Measurements from ENCODE around the gene PBRM1. TPM values are rescaled to one million over a fixed set of nuclear protein-coding genes. Genes with fewer than 3 reads are reported as not detected.

PBRM1 gene
- total and polyA plus RNA-seq, 2 donors (not counting 1 experiment from before 2014, with no cell fraction given) = 16.8 to 85.9 TPM

GRCh38 chr3:52532517-52532837 lies 153.2 kb downstream of the PBRM1 start:
- Histone ChIP-seq H4K20me1 (ENCODE audit: control insufficient read depth, insufficient read depth, low read length, poor library complexity, severe bottlenecking) (no peaks in the 10 kb centered on the region), H3K4me3 (ENCODE audit: control extremely low read depth in 1 of 5, extremely low read depth in 1 of 5, insufficient read depth in 1 of 5, low read depth in 2 of 5, low read length in 4 of 5) (peak overlapping the region in 4 of 5 experiments; percentile 44 to 73 (median 64)), H3K27ac (ENCODE audit: low read length in 2 of 2) (no peak overlapping the region), H3K36me3 (replicated peaks in 1 of 2; ENCODE audit: control extremely low read depth in 1 of 2, control insufficient read depth in 1 of 2, extremely low read depth in 1 of 2, insufficient read depth in 2 of 2, low read length in 1 of 2) (no peaks in the 10 kb centered on the region), H3K27me3 (replicated peaks in 1 of 4; ENCODE audit: control extremely low read depth in 1 of 4, control insufficient read depth in 3 of 4, insufficient read depth in 4 of 4, low read length in 3 of 4) (peaks cover 0 to 13% (median 0%) of the 10 kb centered on the region in 4 experiments), H3K79me2 (ENCODE audit: control insufficient read depth, insufficient read depth, low read length) (peaks cover 9% of the 10 kb centered on the region), H3K4me2 (replicated peaks; ENCODE audit: low read depth, low read length, poor library complexity, severe bottlenecking) (peak overlapping the region; percentile 99), H3K9ac (ENCODE audit: low read length) (peak overlapping the region; percentile 67), H2AFZ (ENCODE audit: insufficient read depth, low read depth, low read length, poor library complexity, severe bottlenecking) (peak overlapping the region; percentile 84), H3K4me1 (ENCODE audit: control insufficient read depth in 2 of 2, insufficient read depth in 2 of 2, low read length in 2 of 2) (peaks cover 20 to 35% of the 10 kb centered on the region in 2 donors), H3K9me3 (ENCODE audit: control extremely low read depth in 1 of 3, control insufficient read depth in 2 of 3, insufficient read depth in 1 of 3, low read length in 2 of 3) (no peaks in the 10 kb centered on the region)
- POLR2A ChIA-PET = interaction anchor here (0.6 kb wide), 1 partner anchor 537 kb away, joined by 4 read pairs; the partner anchor contains the start of gene RPL29
- DNase-seq = peak; percentile 53
- Mint-ChIP-seq H3K27me3 (no peaks in the 10 kb centered on the region), H3K4me3 (peak overlapping the region; percentile 85), H3K9me3 (ENCODE audit: insufficient read depth) (no peaks in the 10 kb centered on the region), H3K27ac (peak overlapping the region; percentile 50), H3K4me1 (peaks cover 27% of the 10 kb centered on the region)
- CTCF ChIA-PET = no interaction called here
- intact Hi-C loops (cut with micrococcal nuclease) = loop anchor here (10.0 kb wide), 3 partner anchors 478 to 1138 kb away; partner anchors contain the start of genes DUSP7, PRKCD and RBM15B
- no peak for TF ChIP-seq EZH2 (IDR thresholded peaks at IDR 0.05; ENCODE audit: borderline replicate concordance, insufficient read depth, low read depth, low read length, poor library complexity, severe bottlenecking)
- TF ChIP-seq CTCF (IDR thresholded peaks at IDR 0.05) = no peak
- ATAC-seq (ENCODE audit: low read depth) = no peak
- WGBS (ENCODE audit: insufficient coverage) = 18% methylated on average over 4 of the region's 5 CpGs

- DNase-seq (no peak), ATAC-seq (ENCODE audit: low read depth) (no peak)
- Histone ChIP-seq H3K4me1 (ENCODE audit: control insufficient read depth in 2 of 2, insufficient read depth in 2 of 2, low read length in 2 of 2) (peaks cover 15 to 30% of the 10 kb centered on the region in 2 donors), H3K36me3 (replicated peaks in 1 of 2; ENCODE audit: control extremely low read depth in 1 of 2, control insufficient read depth in 1 of 2, extremely low read depth in 1 of 2, insufficient read depth in 2 of 2, low read length in 1 of 2) (no peaks in the 10 kb centered on the region), H3K9me3 (ENCODE audit: control extremely low read depth in 1 of 3, control insufficient read depth in 2 of 3, insufficient read depth in 1 of 3, low read length in 2 of 3) (no peaks in the 10 kb centered on the region), H3K27me3 (replicated peaks in 1 of 4; ENCODE audit: control extremely low read depth in 1 of 4, control insufficient read depth in 3 of 4, insufficient read depth in 4 of 4, low read length in 3 of 4) (peaks cover 0 to 13% (median 0%) of the 10 kb centered on the region in 4 experiments), H3K9ac (ENCODE audit: low read length) (no peak overlapping the region), H4K20me1 (ENCODE audit: control insufficient read depth, insufficient read depth, low read length, poor library complexity, severe bottlenecking) (no peaks in the 10 kb centered on the region), H2AFZ (ENCODE audit: insufficient read depth, low read depth, low read length, poor library complexity, severe bottlenecking) (peak overlapping the region; percentile 84), H3K4me3 (ENCODE audit: control extremely low read depth in 1 of 5, extremely low read depth in 1 of 5, insufficient read depth in 1 of 5, low read depth in 2 of 5, low read length in 4 of 5) (no peak overlapping the region), H3K27ac (ENCODE audit: low read length in 2 of 2) (no peak overlapping the region), H3K79me2 (ENCODE audit: control insufficient read depth, insufficient read depth, low read length) (peaks cover 5% of the 10 kb centered on the region), H3K4me2 (replicated peaks; ENCODE audit: low read depth, low read length, poor library complexity, severe bottlenecking) (peak overlapping the region; percentile 99)
- 94% methylated on average over 10 of the region's 14 CpGs for WGBS (ENCODE audit: insufficient coverage)
- Mint-ChIP-seq H3K9me3 (ENCODE audit: insufficient read depth) (no peaks in the 10 kb centered on the region), H3K27me3 (no peaks in the 10 kb centered on the region), H3K27ac (no peak overlapping the region), H3K4me1 (peaks cover 22% of the 10 kb centered on the region), H3K4me3 (peak overlapping the region; percentile 85)
- ChIA-PET CTCF (no interaction called here), POLR2A (interaction anchor here (0.6 kb wide), 1 partner anchor 536 kb away, joined by 4 read pairs; the partner anchor contains the start of gene RPL29)
- intact Hi-C loops (cut with micrococcal nuclease) = loop anchor here (10.0 kb wide), 3 partner anchors 477 to 1137 kb away; partner anchors contain the start of genes DUSP7, PRKCD and RBM15B
- TF ChIP-seq CTCF (IDR thresholded peaks at IDR 0.05) = no peak
- no peak for TF ChIP-seq EZH2 (IDR thresholded peaks at IDR 0.05; ENCODE audit: borderline replicate concordance, insufficient read depth, low read depth, low read length, poor library complexity, severe bottlenecking)
Observed at GRCh38 chr3:52531860-52532516, 153.7 kb downstream of the PBRM1 start.
